Activated CD8-positive, alpha-beta memory T cell treated with anti-CD3 and anti-CD28 coated beads for 4 hours (primary cell): ENCODE results near the gene AFF3.
"Not testable (repeated sequence)": the region's sequence is repeated elsewhere in the genome, so short reads cannot be mapped to it uniquely, and the experiment has no call there.

ENCODE experiments used
- DNase-seq, 2 donors: peaks; one replicate each; pipeline ENCODE4 v3.0.0-alpha.2; 2020; ENCODE audit warnings: low read depth in 2 of 2

AFF3 gene

GRCh38 chr2:99797475-99797874 lies 344.9 kb downstream of the AFF3 start:
- DNase-seq, result no peak

GRCh38 chr2:99794414-99794813 lies 348.0 kb downstream of the AFF3 start:
- DNase-seq, result no peak

- no peak for DNase-seq
Observed at GRCh38 chr2:99793022-99793421, 349.4 kb downstream of the AFF3 start.

- no peak for DNase-seq
Observed at GRCh38 chr2:99789849-99790248, 352.5 kb downstream of the AFF3 start.

- no peak for DNase-seq
Observed at GRCh38 chr2:99787769-99788382, 354.5 kb downstream of the AFF3 start.

- no peak for DNase-seq
Observed at GRCh38 chr2:99786636-99787390, 355.6 kb downstream of the AFF3 start.

GRCh38 chr2:99784946-99785345 lies 357.4 kb downstream of the AFF3 start:
- DNase-seq, result no peak

- DNase-seq, result no peak
Observed at GRCh38 chr2:99784282-99784681, 358.1 kb downstream of the AFF3 start.

GRCh38 chr2:99780276-99780675 lies 362.1 kb downstream of the AFF3 start:
- no peak for DNase-seq

GRCh38 chr2:99779276-99779675 lies 363.1 kb downstream of the AFF3 start:
- no peak for DNase-seq

GRCh38 chr2:99777656-99778290 lies 364.6 kb downstream of the AFF3 start:
- DNase-seq, result no peak

- no peak for DNase-seq
Observed at GRCh38 chr2:99776906-99777646, 365.3 kb downstream of the AFF3 start.

- DNase-seq, result no peak
Observed at GRCh38 chr2:99776206-99776905, 366.0 kb downstream of the AFF3 start.

- no peak for DNase-seq
Observed at GRCh38 chr2:99775585-99775984, 366.8 kb downstream of the AFF3 start.

- not testable (repeated sequence) for DNase-seq
Observed at GRCh38 chr2:99773642-99774041, 368.7 kb downstream of the AFF3 start.

GRCh38 chr2:99772591-99773331 lies 369.6 kb downstream of the AFF3 start:
- DNase-seq, result no peak

- DNase-seq, result no peak
Observed at GRCh38 chr2:99771681-99772333, 370.6 kb downstream of the AFF3 start.

GRCh38 chr2:99770876-99771275 lies 371.5 kb downstream of the AFF3 start:
- DNase-seq, result no peak

GRCh38 chr2:99765731-99766318 lies 376.6 kb downstream of the AFF3 start:
- no peak for DNase-seq

GRCh38 chr2:99763764-99764163 lies 378.6 kb downstream of the AFF3 start:
- no peak for DNase-seq
